Activated CD4-positive, alpha-beta memory T cell treated with anti-CD3 and anti-CD28 coated beads for 36 hours (primary cell): ENCODE results near the gene HOXB3. TPM values are rescaled to one million over a fixed set of nuclear protein-coding genes. Genes with fewer than 3 reads are reported as not detected.

Experiments
- CTCF ChIA-PET: fragments of 350-600 bp; sonication (Branson Sonifier 250); formaldehyde crosslinking; loops from one replicate; lab custom pipeline; 2021; ENCODE audit warnings: antibody characterized with exemption, inconsistent platforms; lab: Charles Lee
- POLR2A ChIA-PET: fragments of 350-600 bp; sonication (Branson Sonifier 250); formaldehyde crosslinking; loops from one replicate; lab custom pipeline; 2021; ENCODE audit warnings: antibody characterized with exemption; lab: Charles Lee
- DNase-seq: peaks from one replicate; pipeline ENCODE4 v3.0.0-alpha.2; 2020
- H3K27ac Mint-ChIP-seq: one replicate; pipeline ENCODE4 v1.8.0; 2021; ENCODE audit warnings: mixed read lengths
- H3K27me3 Mint-ChIP-seq: one replicate; pipeline ENCODE4 v1.8.0; 2021; ENCODE audit warnings: mixed read lengths
- H3K36me3 Mint-ChIP-seq: one replicate; pipeline ENCODE4 v1.8.0; 2021; ENCODE audit warnings: mixed read lengths
- H3K4me1 Mint-ChIP-seq: one replicate; pipeline ENCODE4 v1.8.0; 2021; ENCODE audit warnings: low read depth, mixed read lengths
- H3K4me3 Mint-ChIP-seq: one replicate; pipeline ENCODE4 v1.8.0; 2021; ENCODE audit warnings: mild to moderate bottlenecking, mixed read lengths
- H3K9me3 Mint-ChIP-seq: one replicate; pipeline ENCODE4 v1.8.0; 2021; ENCODE audit warnings: mixed read lengths
- intact Hi-C: fragments of 100-400 bp; cut with micrococcal nuclease; formaldehyde crosslinking; loops from one replicate; pipeline ENCODE4 v1.15.1; 2023
- total RNA-seq, 2 experiments: library from RNA; stranded (reverse); gene quantifications; one replicate each; pipeline ENCODE4 v1.2.3, GENCODE V29; 2021

HOXB3 gene
- total RNA-seq, 2 experiments from 2014 or later: 2.6 TPM

DNA sequence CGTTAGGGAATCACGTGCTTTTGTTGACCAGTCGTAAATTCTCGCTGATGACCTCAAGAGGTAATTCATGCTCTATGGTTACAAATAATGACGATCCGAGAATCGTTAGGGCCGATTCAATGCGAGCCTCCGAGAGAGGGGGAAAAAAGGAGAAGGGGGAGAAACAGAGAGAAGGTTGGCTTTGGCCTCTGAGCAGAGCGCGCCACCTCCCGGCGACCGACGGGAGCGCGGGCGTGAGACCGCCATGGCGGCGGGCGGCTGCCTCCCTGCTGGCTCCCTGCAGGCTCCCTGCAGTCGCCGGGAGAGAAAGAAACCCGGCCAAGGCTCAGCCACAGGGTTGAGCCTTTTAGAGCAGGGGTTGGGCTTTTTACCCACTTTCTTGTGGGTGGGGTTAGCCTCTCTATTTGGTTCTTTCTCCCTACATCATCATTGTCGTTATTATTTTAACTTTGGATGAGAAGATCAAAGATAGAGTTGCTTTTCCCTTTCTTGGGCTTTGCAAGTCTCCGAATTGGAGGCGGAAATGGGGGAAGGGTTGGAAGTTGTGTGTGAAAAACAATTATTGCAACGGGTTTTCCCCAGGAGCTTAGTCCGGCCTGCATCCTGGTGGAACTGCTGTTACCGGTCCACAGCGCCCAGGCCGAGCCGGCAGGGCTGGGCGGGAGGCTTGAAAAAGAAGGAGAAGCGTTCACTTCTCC lies 3.9 kb upstream of the HOXB3 start:
- Mint-ChIP-seq H3K4me3 (peak overlapping the region; percentile 72), H3K36me3 (no peaks in the 10 kb centered on the region), H3K27me3 (peaks cover 73% of the 10 kb centered on the region), H3K9me3 (no peaks in the 10 kb centered on the region), H3K27ac (no peak overlapping the region), H3K4me1 (peaks cover 31% of the 10 kb centered on the region)
- CTCF ChIA-PET: interaction anchor here (0.6 to 6.0 kb wide), 39 partner anchors 19 to 569 kb away, joined by 3 to 94 read pairs (median 7); partner anchors contain the start of genes HOXB8, HOXB9 and SNX11
- peak; percentile 88 for DNase-seq
- intact Hi-C loops: loop anchor here (1.0 to 5.0 kb wide), 3 partner anchors 257 to 567 kb away; no protein-coding TSS in a partner anchor
- POLR2A ChIA-PET: no interaction called here

- H3K4me1 Mint-ChIP-seq: peaks cover 27% of the 10 kb centered on the region
- ChIA-PET CTCF (interaction anchor here (0.6 to 6.0 kb wide), 70 partner anchors 14 to 568 kb away, joined by 3 to 94 read pairs (median 5); partner anchors contain the start of genes HOXB8, HOXB9 and SNX11), POLR2A (interaction anchor here (0.9 kb wide), 1 partner anchor 30 kb away, joined by 3 read pairs; no protein-coding TSS in a partner anchor)
- H3K27me3 Mint-ChIP-seq: peaks cover 71% of the 10 kb centered on the region
- intact Hi-C loops: loop anchor here (1.0 to 5.0 kb wide), 3 partner anchors 256 to 566 kb away; no protein-coding TSS in a partner anchor
- no peak for DNase-seq
- H3K4me3 Mint-ChIP-seq: peak within 1 kb of the TSS; percentile 72
- no peak within 1 kb of the TSS for H3K27ac Mint-ChIP-seq
- no peaks in the 10 kb centered on the region for H3K36me3 Mint-ChIP-seq
- H3K9me3 Mint-ChIP-seq: no peaks in the 10 kb centered on the region
Measured at GRCh38 chr17:48593126-48593829, 3.2 kb upstream of the HOXB3 start, which contains the start of gene HOXB5. TSS of gene HOXB5 (minus strand) at chr17:48593779. CDS start at chr17:48593682, 97 bp downstream.

DNA sequence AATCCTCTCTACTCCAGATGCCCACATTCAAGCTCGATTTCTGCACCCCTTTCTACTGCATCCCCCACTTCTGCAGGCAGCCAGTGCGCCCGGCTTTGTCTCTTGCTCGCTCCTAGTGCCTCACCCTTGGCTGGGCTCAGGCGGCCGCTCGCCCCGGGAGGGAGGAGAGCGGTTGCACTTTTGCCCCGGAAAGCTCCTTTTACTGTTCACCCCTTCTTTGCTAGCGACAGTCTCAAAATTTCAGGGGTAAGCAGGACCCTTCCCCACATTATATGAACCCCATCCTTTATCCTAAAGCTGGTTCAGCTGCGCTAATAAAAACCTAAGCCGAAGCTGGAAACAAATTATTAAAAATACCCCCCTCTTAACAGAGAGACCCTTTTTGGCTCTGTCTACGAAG lies 2.5 kb upstream of the HOXB3 start:
- Mint-ChIP-seq H3K27me3 (peaks cover 72% of the 10 kb centered on the region), H3K4me1 (peaks cover 21% of the 10 kb centered on the region), H3K27ac (no peak overlapping the region), H3K9me3 (no peaks in the 10 kb centered on the region), H3K4me3 (peak overlapping the region; percentile 40), H3K36me3 (no peaks in the 10 kb centered on the region)
- no peak for DNase-seq
- POLR2A ChIA-PET: interaction anchor here (0.9 kb wide), 1 partner anchor 31 kb away, joined by 3 read pairs; no protein-coding TSS in a partner anchor
- CTCF ChIA-PET: interaction anchor here (0.6 to 6.0 kb wide), 59 partner anchors 15 to 567 kb away, joined by 3 to 94 read pairs (median 5); partner anchors contain the start of genes HOXB8 and HOXB9
- intact Hi-C loops: loop anchor here (2.0 to 5.0 kb wide), 2 partner anchors 256 to 565 kb away; no protein-coding TSS in a partner anchor

GRCh38 chr17:48592057-48592514 lies 2.0 kb upstream of the HOXB3 start:
- intact Hi-C loops: loop anchor here (2.0 to 5.0 kb wide), 2 partner anchors 255 to 565 kb away; no protein-coding TSS in a partner anchor
- no peak overlapping the region for H3K4me3 Mint-ChIP-seq
- POLR2A ChIA-PET: no interaction called here
- H3K9me3 Mint-ChIP-seq: no peaks in the 10 kb centered on the region
- CTCF ChIA-PET: interaction anchor here (1.3 to 6.0 kb wide), 17 partner anchors 15 to 328 kb away, joined by 3 to 94 read pairs (median 11); partner anchors contain the start of gene HOXB8
- DNase-seq: no peak
- H3K27me3 Mint-ChIP-seq: peaks cover 74% of the 10 kb centered on the region
- H3K27ac Mint-ChIP-seq: no peak overlapping the region
- peaks cover 16% of the 10 kb centered on the region for H3K4me1 Mint-ChIP-seq
- no peaks in the 10 kb centered on the region for H3K36me3 Mint-ChIP-seq

DNA sequence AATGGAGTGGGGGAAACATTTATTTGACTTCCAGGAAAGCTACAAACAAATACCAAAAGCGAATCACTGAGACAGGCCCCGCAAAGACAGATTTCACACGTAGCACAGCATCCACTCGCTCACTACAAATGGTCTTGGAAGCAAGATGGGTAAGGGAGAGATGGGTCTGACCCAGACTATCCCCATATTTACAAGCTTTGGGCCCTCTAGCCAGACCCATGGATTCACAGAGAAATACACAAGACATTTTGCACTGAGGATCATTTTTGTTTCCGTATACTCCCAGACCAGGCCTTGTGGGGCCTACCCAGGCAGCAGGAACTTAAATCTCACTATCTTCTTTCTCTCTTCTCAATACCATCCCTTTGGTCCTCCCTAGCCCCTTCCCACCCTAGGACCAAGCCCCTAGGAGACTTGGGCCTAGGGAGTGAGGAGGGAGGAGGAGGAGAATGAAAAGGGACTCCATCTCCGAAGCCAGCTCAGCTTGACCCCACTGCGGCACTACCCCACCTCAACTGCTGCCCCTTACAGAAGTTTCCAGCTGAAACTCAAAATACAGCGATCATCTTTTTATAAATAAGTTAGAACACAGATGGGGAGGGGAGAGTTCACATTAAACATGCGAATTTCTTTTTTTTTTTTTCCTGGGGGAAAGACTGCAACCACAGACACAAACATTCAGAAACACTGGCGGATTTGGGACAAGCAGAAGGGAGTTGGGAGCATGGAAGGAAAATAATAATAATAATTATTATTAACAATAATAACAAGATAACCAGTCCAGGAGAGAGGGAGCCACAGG lies 1.4 kb upstream of the HOXB3 start:
- peaks cover 12% of the 10 kb centered on the region for H3K4me1 Mint-ChIP-seq
- CTCF ChIA-PET: interaction anchor here (2.1 to 6.0 kb wide), 7 partner anchors 99 to 327 kb away, joined by 11 to 94 read pairs (median 34); no protein-coding TSS in a partner anchor
- DNase-seq: no peak
- POLR2A ChIA-PET: no interaction called here
- intact Hi-C loops: loop anchor here (2.0 to 5.0 kb wide), 2 partner anchors 255 to 564 kb away; no protein-coding TSS in a partner anchor
- no peak overlapping the region for H3K27ac Mint-ChIP-seq
- no peak overlapping the region for H3K4me3 Mint-ChIP-seq
- peaks cover 74% of the 10 kb centered on the region for H3K27me3 Mint-ChIP-seq
- H3K9me3 Mint-ChIP-seq: no peaks in the 10 kb centered on the region
- no peaks in the 10 kb centered on the region for H3K36me3 Mint-ChIP-seq

DNA sequence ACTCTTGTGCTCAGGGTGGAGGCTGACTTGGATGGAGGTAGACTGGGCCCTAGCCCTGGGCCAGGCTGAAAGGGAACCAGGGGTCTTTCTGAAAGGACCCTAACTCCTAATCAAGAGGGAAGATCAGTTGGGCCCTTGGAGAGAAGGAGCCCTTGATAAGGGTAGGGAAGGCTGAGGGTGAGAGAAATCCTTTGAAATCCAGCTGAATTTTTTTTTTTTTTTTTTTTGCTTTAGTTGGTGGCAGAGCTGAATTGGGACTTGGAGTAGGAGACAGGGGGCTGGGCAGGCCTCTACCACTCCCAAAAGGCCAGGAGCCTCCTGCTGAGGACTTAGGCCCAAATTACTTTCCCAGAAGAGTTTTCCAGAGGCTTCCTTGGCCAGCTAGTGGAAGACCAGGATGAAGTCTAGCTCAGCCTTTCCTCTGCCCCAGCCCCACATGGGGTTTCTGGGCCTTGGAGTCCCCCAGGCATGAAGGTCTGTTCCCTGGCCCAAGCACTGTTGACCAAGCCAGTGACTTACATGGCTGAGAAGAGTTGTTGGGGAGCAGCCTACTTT lies 643 bp upstream of the HOXB3 start:
- DNase-seq: no peak
- Mint-ChIP-seq H3K4me1 (peaks cover 16% of the 10 kb centered on the region), H3K27ac (no peak overlapping the region), H3K9me3 (no peaks in the 10 kb centered on the region), H3K36me3 (no peaks in the 10 kb centered on the region), H3K27me3 (peaks cover 76% of the 10 kb centered on the region), H3K4me3 (no peak overlapping the region)
- ChIA-PET POLR2A (no interaction called here), CTCF (interaction anchor here (0.6 to 4.6 kb wide), 2 partner anchors 98 to 239 kb away, joined by 4 to 37 read pairs; no protein-coding TSS in a partner anchor)
- intact Hi-C loops: loop anchor here (5.0 kb wide), 1 partner anchor 563 kb away; no protein-coding TSS in a partner anchor

GRCh38 chr17:48589060-48589830 lies 796 bp downstream of the HOXB3 start:
- ChIA-PET POLR2A (no interaction called here), CTCF (interaction anchor here (1.0 to 3.2 kb wide), 5 partner anchors 12 to 238 kb away, joined by 3 to 14 read pairs (median 9); no protein-coding TSS in a partner anchor)
- no peak for DNase-seq
- intact Hi-C loops: no loop called here
- Mint-ChIP-seq H3K9me3 (no peaks in the 10 kb centered on the region), H3K4me1 (peaks cover 24% of the 10 kb centered on the region), H3K27ac (no peak overlapping the region), H3K27me3 (peaks cover 74% of the 10 kb centered on the region), H3K4me3 (no peak overlapping the region), H3K36me3 (no peaks in the 10 kb centered on the region)

- H3K27ac Mint-ChIP-seq: no peak overlapping the region
- POLR2A ChIA-PET: no interaction called here
- intact Hi-C loops: no loop called here
- H3K4me1 Mint-ChIP-seq: peaks cover 24% of the 10 kb centered on the region
- DNase-seq: no peak
- H3K9me3 Mint-ChIP-seq: no peaks in the 10 kb centered on the region
- no peaks in the 10 kb centered on the region for H3K36me3 Mint-ChIP-seq
- CTCF ChIA-PET: interaction anchor here (0.9 to 3.2 kb wide), 9 partner anchors 11 to 508 kb away, joined by 3 to 14 read pairs (median 7); no protein-coding TSS in a partner anchor
- H3K27me3 Mint-ChIP-seq: peaks cover 75% of the 10 kb centered on the region
- H3K4me3 Mint-ChIP-seq: no peak overlapping the region
Measured at GRCh38 chr17:48588528-48588927, 1.5 kb downstream of the HOXB3 start.

DNA sequence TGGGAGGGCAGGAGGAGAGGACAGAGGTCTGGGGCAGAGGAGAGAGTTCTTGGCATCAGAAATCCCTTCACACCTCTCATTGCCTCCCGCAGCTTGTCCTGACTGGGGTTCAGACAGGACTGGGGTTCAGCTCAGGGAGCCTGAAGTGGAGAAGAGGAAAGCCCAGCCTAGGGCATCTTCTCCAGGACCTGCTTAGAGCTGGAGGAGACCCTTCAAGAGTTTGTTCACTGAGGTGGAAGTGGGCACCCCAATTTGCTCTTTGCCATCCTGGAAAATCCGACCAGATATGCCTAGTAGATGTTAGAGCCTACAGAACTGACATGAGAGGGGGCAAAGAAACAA lies 2.0 kb downstream of the HOXB3 start:
- Mint-ChIP-seq H3K36me3 (no peaks in the 10 kb centered on the region), H3K4me1 (peaks cover 23% of the 10 kb centered on the region), H3K27me3 (peaks cover 74% of the 10 kb centered on the region), H3K9me3 (no peaks in the 10 kb centered on the region), H3K27ac (no peak overlapping the region), H3K4me3 (no peak overlapping the region)
- intact Hi-C loops: no loop called here
- ChIA-PET POLR2A (no interaction called here), CTCF (interaction anchor here (0.9 to 3.2 kb wide), 11 partner anchors 12 to 562 kb away, joined by 3 to 14 read pairs (median 7); no protein-coding TSS in a partner anchor)
- DNase-seq: no peak
